ENCODE data around the gene PXDC1. TPM values are rescaled to one million over a fixed set of nuclear protein-coding genes. Genes with fewer than 3 reads are reported as not detected.

PXDC1 gene
- total RNA-seq (ENCODE audit: unreplicated experiment): 41.0 TPM
- long read RNA-seq, partial matches to known transcripts: 1 of 2 reads
- long read RNA-seq, other reads (novel, unspliced or antisense): 0 of 2 reads

- Mint-ChIP-seq H3K9me3 (ENCODE audit: unreplicated experiment) (no peaks in the 10 kb centered on the region), H3K36me3 (ENCODE audit: low read depth, unreplicated experiment) (peaks cover 8% of the 10 kb centered on the region), H3K4me1 (ENCODE audit: unreplicated experiment) (peaks cover 49% of the 10 kb centered on the region), H3K27ac (ENCODE audit: unreplicated experiment) (no peak within 1 kb of the TSS), H3K27me3 (ENCODE audit: unreplicated experiment) (peaks cover 11% of the 10 kb centered on the region), H3K4me3 (ENCODE audit: unreplicated experiment) (peak within 1 kb of the TSS; percentile 77)
- TF ChIP-seq CTCF (IDR thresholded peaks at IDR 0.05; ENCODE audit: unreplicated experiment): no peak
- DNase-seq (ENCODE audit: low spot score): peak; percentile 27
Measured at GRCh38 chr6:3751077-3751729, at the start of gene PXDC1. PXDC1 (minus strand) TSS chr6:3751713; CDS start chr6:3751531, 182 bp downstream.

- Mint-ChIP-seq H3K9me3 (ENCODE audit: unreplicated experiment) (no peaks in the 10 kb centered on the region), H3K27ac (ENCODE audit: unreplicated experiment) (no peak overlapping the region), H3K27me3 (ENCODE audit: unreplicated experiment) (no peaks in the 10 kb centered on the region), H3K4me3 (ENCODE audit: unreplicated experiment) (no peak overlapping the region), H3K4me1 (ENCODE audit: unreplicated experiment) (peaks cover 54% of the 10 kb centered on the region), H3K36me3 (ENCODE audit: low read depth, unreplicated experiment) (no peaks in the 10 kb centered on the region)
- DNase-seq (ENCODE audit: low spot score): no peak
- no peak for TF ChIP-seq CTCF (IDR thresholded peaks at IDR 0.05; ENCODE audit: unreplicated experiment)
Measured at GRCh38 chr6:3800850-3801591, 49.5 kb upstream of the PXDC1 start.

GRCh38 chr6:3799719-3800118 lies 48.2 kb upstream of the PXDC1 start:
- no peaks in the 10 kb centered on the region for H3K36me3 Mint-ChIP-seq (ENCODE audit: low read depth, unreplicated experiment)
- no peaks in the 10 kb centered on the region for H3K27me3 Mint-ChIP-seq (ENCODE audit: unreplicated experiment)
- H3K4me3 Mint-ChIP-seq (ENCODE audit: unreplicated experiment): no peak overlapping the region
- peaks cover 59% of the 10 kb centered on the region for H3K4me1 Mint-ChIP-seq (ENCODE audit: unreplicated experiment)
- no peaks in the 10 kb centered on the region for H3K9me3 Mint-ChIP-seq (ENCODE audit: unreplicated experiment)
- no peak for DNase-seq (ENCODE audit: low spot score)
- TF ChIP-seq CTCF (IDR thresholded peaks at IDR 0.05; ENCODE audit: unreplicated experiment): no peak
- peak overlapping the region; percentile 59 for H3K27ac Mint-ChIP-seq (ENCODE audit: unreplicated experiment)

GRCh38 chr6:3798055-3798919 lies 46.8 kb upstream of the PXDC1 start:
- DNase-seq (ENCODE audit: low spot score): no peak
- H3K36me3 Mint-ChIP-seq (ENCODE audit: low read depth, unreplicated experiment): no peaks in the 10 kb centered on the region
- no peaks in the 10 kb centered on the region for H3K27me3 Mint-ChIP-seq (ENCODE audit: unreplicated experiment)
- no peak overlapping the region for H3K4me3 Mint-ChIP-seq (ENCODE audit: unreplicated experiment)
- H3K9me3 Mint-ChIP-seq (ENCODE audit: unreplicated experiment): no peaks in the 10 kb centered on the region
- H3K27ac Mint-ChIP-seq (ENCODE audit: unreplicated experiment): peak overlapping the region; percentile 72
- TF ChIP-seq CTCF (IDR thresholded peaks at IDR 0.05; ENCODE audit: unreplicated experiment): no peak
- peaks cover 61% of the 10 kb centered on the region for H3K4me1 Mint-ChIP-seq (ENCODE audit: unreplicated experiment)
